ENCODE data around the gene PLCB1.
"Not testable (repeated sequence)": the region's sequence is repeated elsewhere in the genome, so short reads cannot be mapped to it uniquely, and the experiment has no call there.

PLCB1 gene

GRCh38 chr20:8627340-8628004, 495.4 kb downstream of the PLCB1 start:
- no peak for DNase-seq

GRCh38 chr20:8631271-8631670, 499.2 kb downstream of the PLCB1 start:
- DNase-seq, result no peak

- DNase-seq, result no peak
Measured at GRCh38 chr20:8633366-8633765, 501.3 kb downstream of the PLCB1 start.

GRCh38 chr20:8635048-8635572, 503.0 kb downstream of the PLCB1 start:
- DNase-seq, result no peak

DNA sequence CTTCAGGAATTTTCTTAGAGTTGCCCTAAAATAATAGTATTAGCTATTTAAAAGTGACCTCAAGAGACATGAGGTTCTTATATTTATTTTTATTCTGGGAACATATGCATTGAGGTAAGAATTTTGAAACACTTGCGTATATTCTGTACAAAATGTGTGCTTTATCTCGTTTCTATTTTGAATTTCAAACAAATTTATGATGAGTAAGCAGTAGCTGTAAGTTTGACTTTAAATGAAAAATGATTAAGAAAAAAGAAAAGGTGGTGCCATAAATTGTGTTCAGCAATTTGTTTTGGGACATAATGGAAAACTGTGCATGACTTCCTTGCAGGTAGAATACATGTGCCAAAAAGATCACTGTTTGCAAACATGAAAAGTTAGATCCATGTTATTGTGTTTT, 503.8 kb downstream of the PLCB1 start:
- DNase-seq, result no peak

GRCh38 chr20:8639112-8639778, 507.2 kb downstream of the PLCB1 start:
- no peak for DNase-seq

GRCh38 chr20:8640461-8640860, 508.4 kb downstream of the PLCB1 start:
- DNase-seq, result no peak

- no peak for DNase-seq
Measured at GRCh38 chr20:8642247-8642646, 510.2 kb downstream of the PLCB1 start.

GRCh38 chr20:8644468-8644867, 512.4 kb downstream of the PLCB1 start:
- not testable (repeated sequence) for DNase-seq

DNA sequence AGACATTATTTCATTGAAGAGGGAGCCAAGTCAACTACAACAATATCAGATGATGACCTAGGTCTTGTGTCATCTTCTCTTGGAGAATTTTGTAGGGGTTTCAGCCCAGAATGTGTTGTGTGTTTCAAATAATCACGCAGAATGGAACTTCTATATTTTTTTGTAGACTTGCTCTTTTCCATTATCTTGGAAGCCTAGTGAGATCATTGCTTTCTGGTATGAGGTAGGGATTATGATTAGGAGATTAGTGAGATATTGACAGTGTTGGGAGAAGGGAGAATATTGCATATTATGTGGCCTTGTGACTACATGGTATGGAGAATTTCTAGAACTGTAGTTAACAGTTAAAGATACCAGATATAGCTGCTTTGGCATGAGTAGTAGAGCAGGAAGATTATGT, 513.3 kb downstream of the PLCB1 start:
- DNase-seq, result no peak

- no peak for DNase-seq
Measured at GRCh38 chr20:8646033-8646441, 514.0 kb downstream of the PLCB1 start.

GRCh38 chr20:8646716-8647115, 514.6 kb downstream of the PLCB1 start:
- no peak for DNase-seq

DNA sequence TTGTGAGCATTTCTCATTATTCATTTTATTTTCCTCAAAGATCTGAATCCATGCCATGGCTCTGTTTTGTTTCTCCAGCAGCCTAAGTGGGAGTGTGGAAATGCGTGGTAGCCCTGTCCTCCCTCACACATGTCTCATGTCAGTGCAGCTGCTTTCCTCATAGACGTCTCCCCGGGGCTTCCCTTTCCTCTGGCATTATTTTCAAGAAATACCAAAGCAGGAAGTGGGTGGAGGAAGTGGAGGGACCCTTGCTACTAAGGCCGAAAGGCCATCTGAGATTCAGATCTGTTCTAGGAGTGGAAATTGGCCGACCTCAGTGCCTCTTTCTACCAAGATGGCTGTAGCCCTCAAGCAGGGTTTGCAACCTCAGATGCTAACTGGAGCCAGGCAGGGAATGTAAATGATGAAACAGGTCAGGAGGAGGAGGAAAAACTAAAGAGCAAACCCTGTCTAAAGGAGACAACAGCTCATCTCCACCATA, 515.9 kb downstream of the PLCB1 start:
- no peak for DNase-seq

DNA sequence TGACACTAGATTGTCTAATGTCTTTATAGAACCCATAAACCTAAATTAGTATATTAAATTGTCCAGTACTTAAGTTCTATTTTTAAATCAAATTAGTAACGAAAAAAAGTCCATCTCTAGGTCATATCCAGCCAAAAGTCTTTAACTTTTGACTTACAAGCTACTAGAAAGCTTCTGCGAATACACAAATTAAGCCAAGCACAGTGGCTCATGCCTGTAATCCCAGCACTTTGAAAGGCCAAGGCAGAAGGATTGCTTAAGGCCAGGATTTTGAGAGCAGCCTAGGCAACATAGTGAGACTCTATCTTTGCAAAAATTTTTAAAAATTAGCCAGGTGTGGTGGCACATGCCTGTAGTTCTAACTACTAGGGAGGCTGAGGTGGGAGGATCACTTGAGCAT, 516.4 kb downstream of the PLCB1 start:
- DNase-seq, result no peak

- DNase-seq, result no peak
Measured at GRCh38 chr20:8652396-8652795, 520.3 kb downstream of the PLCB1 start.

DNA sequence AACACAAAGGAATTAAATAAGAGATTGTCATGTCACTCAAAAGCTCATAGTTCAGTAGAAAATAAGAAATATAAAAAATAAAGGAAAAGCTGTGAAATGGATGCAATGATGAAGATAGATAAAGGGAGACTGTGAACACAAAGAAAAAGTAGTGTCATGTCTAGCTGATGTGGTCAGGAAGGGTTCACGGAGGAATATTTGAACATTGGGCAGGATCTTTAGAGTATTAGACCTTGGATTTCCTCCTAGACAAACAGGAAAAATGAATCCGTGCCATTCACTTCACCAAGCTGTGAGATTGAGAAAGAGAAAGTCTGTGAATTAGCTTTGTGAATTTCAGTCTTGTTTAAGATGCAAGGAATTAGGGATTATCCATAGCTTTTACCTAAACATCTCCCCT, 522.4 kb downstream of the PLCB1 start:
- no peak for DNase-seq

- DNase-seq, result no peak
Measured at GRCh38 chr20:8656335-8656734, 524.3 kb downstream of the PLCB1 start.

GRCh38 chr20:8657664-8658063, 525.6 kb downstream of the PLCB1 start:
- DNase-seq, result no peak

DNA sequence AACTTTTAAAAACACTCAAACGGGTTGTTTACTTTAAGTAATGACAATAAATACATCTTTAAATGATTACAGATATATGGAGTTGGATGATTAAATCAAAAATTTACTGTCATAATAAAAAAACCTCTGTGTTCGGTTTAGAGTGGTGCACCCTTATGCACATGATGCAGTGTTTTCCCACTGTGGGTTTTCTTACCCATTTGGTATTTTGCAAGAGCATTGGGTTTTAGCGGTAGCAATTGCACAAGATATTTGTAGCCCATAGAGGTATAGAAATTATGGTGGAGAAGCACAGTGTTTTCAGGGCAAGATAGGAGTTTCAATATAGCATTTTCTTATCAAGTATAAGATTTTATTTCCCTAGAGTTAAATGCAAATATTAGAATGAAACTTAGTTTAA, 526.0 kb downstream of the PLCB1 start:
- no peak for DNase-seq

DNA sequence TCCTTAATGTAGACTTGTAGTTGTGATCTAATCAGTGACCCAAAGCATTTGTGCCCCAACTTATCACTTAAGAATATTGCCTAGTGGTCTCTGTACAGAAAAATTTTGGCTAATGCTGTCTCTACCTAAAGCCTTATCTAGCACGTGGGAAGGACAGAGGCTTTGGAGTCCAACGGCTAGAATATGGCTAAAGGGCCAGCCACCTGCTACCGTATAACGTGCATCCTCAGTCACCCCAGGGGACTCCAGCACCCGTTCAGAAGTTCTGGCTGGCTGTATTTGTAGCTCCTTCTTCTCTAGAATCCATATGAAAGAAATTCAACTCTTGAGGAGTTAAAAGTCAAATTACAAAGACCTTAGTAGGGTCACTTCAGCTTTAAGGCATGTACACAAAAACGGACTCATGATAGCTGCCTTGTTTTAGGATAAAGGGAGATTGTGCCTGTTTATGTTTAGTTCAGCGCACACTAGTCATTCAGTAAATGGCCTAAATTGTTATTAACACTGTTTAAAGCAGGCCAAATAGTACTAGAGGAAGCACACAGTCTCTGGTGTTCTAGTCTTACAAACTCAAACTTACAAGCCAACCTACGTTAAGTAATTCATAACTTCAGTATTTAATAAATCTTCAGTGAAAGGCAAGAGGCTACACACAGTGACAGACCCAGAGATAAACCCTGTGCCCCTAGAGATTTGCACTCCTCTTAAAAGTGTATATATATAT, 529.3 kb downstream of the PLCB1 start:
- DNase-seq, result no peak

- no peak for DNase-seq
Measured at GRCh38 chr20:8662433-8662954, 530.4 kb downstream of the PLCB1 start.

GRCh38 chr20:8663424-8663823, 531.4 kb downstream of the PLCB1 start:
- no peak for DNase-seq

GRCh38 chr20:8664778-8665177, 532.7 kb downstream of the PLCB1 start:
- no peak for DNase-seq

GRCh38 chr20:8667306-8667705, 535.2 kb downstream of the PLCB1 start:
- no peak for DNase-seq
